A673 (cell line): ENCODE measurements around the gene BMP5.

ENCODE experiments used
- EZH2 ChIP-seq: fragments of 200-600 bp; sonication (generic); IDR thresholded peaks from 2 replicates; pipeline ENCODE4 v1.6.1; 2017; ENCODE audit warnings: borderline replicate concordance, low read depth, mild to moderate bottlenecking, mixed read lengths, antibody characterized with exemption, low read length; ENCODE audit not compliant: poor library complexity, severe bottlenecking
- TF ChIP-seq, protein P1 (sequence below): fragments of 300-800, 200-600 bp; sonication (generic); conservative IDR thresholded peaks from 2 replicates; pipeline ENCODE4 v1.5.1; 2017; ENCODE audit warnings: low read depth, mild to moderate bottlenecking, antibody characterized with exemption, low read length, moderate library complexity, mixed read lengths

- TF ChIP-seq, protein P1, sequence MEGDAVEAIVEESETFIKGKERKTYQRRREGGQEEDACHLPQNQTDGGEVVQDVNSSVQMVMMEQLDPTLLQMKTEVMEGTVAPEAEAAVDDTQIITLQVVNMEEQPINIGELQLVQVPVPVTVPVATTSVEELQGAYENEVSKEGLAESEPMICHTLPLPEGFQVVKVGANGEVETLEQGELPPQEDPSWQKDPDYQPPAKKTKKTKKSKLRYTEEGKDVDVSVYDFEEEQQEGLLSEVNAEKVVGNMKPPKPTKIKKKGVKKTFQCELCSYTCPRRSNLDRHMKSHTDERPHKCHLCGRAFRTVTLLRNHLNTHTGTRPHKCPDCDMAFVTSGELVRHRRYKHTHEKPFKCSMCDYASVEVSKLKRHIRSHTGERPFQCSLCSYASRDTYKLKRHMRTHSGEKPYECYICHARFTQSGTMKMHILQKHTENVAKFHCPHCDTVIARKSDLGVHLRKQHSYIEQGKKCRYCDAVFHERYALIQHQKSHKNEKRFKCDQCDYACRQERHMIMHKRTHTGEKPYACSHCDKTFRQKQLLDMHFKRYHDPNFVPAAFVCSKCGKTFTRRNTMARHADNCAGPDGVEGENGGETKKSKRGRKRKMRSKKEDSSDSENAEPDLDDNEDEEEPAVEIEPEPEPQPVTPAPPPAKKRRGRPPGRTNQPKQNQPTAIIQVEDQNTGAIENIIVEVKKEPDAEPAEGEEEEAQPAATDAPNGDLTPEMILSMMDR: no peak
- no peak for TF ChIP-seq EZH2
These were observed 145.7 kb downstream of the BMP5 start for GRCh38 chr6:55729665-55730064.
